Esophagus (tissue), 2 donors: ENCODE results near the gene TMEM72. TPM values are rescaled to one million over a fixed set of nuclear protein-coding genes. Genes with fewer than 3 reads are reported as not detected.

Experiments
- H3K27ac ChIP-seq, 2 donors: one replicate each; pipeline ENCODE4 v1.5.1; 2013; ENCODE audit warnings: low read depth in 2 of 2, mild to moderate bottlenecking in 2 of 2, inconsistent platforms in 1 of 2, low read length in 1 of 2, moderate library complexity in 1 of 2
- H3K27me3 ChIP-seq, 2 donors: one replicate each; pipeline ENCODE4 v1.6.1; 2013; ENCODE audit warnings: low read length in 2 of 2, control low read depth in 1 of 2, mild to moderate bottlenecking in 1 of 2; ENCODE audit not compliant: insufficient read depth in 2 of 2, control insufficient read depth in 1 of 2
- H3K36me3 ChIP-seq, 2 donors: one replicate each; pipeline ENCODE4 v1.6.1; 2013; ENCODE audit warnings: low read length in 1 of 2; ENCODE audit not compliant: control insufficient read depth in 2 of 2, insufficient read depth in 2 of 2
- H3K4me1 ChIP-seq, 2 donors: one replicate each; pipeline ENCODE4 v1.6.1; 2013; ENCODE audit warnings: low read length in 1 of 2; ENCODE audit not compliant: control insufficient read depth in 2 of 2, insufficient read depth in 2 of 2
- H3K4me3 ChIP-seq, 2 donors: one replicate each; pipeline ENCODE4 v1.5.1; 2013; ENCODE audit warnings: low read length in 2 of 2, mild to moderate bottlenecking in 2 of 2, low read depth in 1 of 2, moderate library complexity in 1 of 2
- H3K9me3 ChIP-seq, 2 donors: one replicate each; pipeline ENCODE4 v1.6.1; 2013; ENCODE audit warnings: mild to moderate bottlenecking in 2 of 2, low read depth in 1 of 2, low read length in 1 of 2, moderate library complexity in 1 of 2; ENCODE audit not compliant: control insufficient read depth in 2 of 2, insufficient read depth in 1 of 2
- WGBS, 2 donors: extraction: QIAGEN DNeasy Blood & Tissue Kit; methylation state at CpG; one replicate each; pipeline ENCODE4 v1.1.7; 2013; 5-methylcytosine and 5-hydroxymethylcytosine counted together
- polyA plus RNA-seq, 2 donors: library from polyadenylated mRNA; stranded (reverse); fragments of 200-250 nt; gene quantifications; one replicate each; pipeline ENCODE4 v1.2.3, GENCODE V29; 2013
- donor health status: healthy with polysubstance abuse.
- donor health status: Bipolar disorder and iron deficiency.

Gene TMEM72
- polyA plus RNA-seq, 2 donors: not detected

GRCh38 chr10:44929356-44930255 is 18.5 kb downstream of the TMEM72 start:
- no peak overlapping the region for H3K27ac ChIP-seq
- no peaks in the 10 kb centered on the region for H3K36me3 ChIP-seq
- no peak overlapping the region for H3K4me3 ChIP-seq
- no peaks in the 10 kb centered on the region for H3K27me3 ChIP-seq
- WGBS, 2 donors: 77 to 78% methylated on average over 8 of the region's 8 CpGs
- H3K9me3 ChIP-seq: no peaks in the 10 kb centered on the region
- peaks cover 2% of the 10 kb centered on the region in 2 donors for H3K4me1 ChIP-seq

- WGBS, 2 donors: 80% methylated on average over 4 of the region's 4 CpGs
- Histone ChIP-seq H3K4me1 (peaks cover 2 to 7% of the 10 kb centered on the region in 2 donors), H3K27ac (no peak overlapping the region), H3K27me3 (no peaks in the 10 kb centered on the region), H3K4me3 (no peak overlapping the region), H3K9me3 (no peaks in the 10 kb centered on the region), H3K36me3 (no peaks in the 10 kb centered on the region)
These were observed 19.9 kb downstream of the TMEM72 start for GRCh38 chr10:44930904-44931620.

GRCh38 chr10:44931621-44932516 is 20.7 kb downstream of the TMEM72 start:
- Histone ChIP-seq H3K4me3 (no peak overlapping the region), H3K27me3 (no peaks in the 10 kb centered on the region), H3K4me1 (peaks cover 2 to 5% of the 10 kb centered on the region in 2 donors), H3K36me3 (no peaks in the 10 kb centered on the region), H3K9me3 (no peaks in the 10 kb centered on the region), H3K27ac (no peak overlapping the region)
- WGBS, 2 donors: 82 to 85% methylated on average over 10 of the region's 10 CpGs

GRCh38 chr10:44932517-44933450 is 21.6 kb downstream of the TMEM72 start:
- H3K27ac ChIP-seq: no peak overlapping the region
- H3K36me3 ChIP-seq: no peaks in the 10 kb centered on the region
- H3K4me1 ChIP-seq: peaks cover 2 to 4% of the 10 kb centered on the region in 2 donors
- no peaks in the 10 kb centered on the region for H3K27me3 ChIP-seq
- H3K4me3 ChIP-seq: no peak overlapping the region
- no peaks in the 10 kb centered on the region for H3K9me3 ChIP-seq
- WGBS, 2 donors: 45 to 49% methylated on average over 10 of the region's 10 CpGs

GRCh38 chr10:44933451-44934321 is 22.5 kb downstream of the TMEM72 start:
- Histone ChIP-seq H3K27ac (no peak overlapping the region), H3K9me3 (no peaks in the 10 kb centered on the region), H3K27me3 (no peaks in the 10 kb centered on the region), H3K36me3 (no peaks in the 10 kb centered on the region), H3K4me1 (peaks cover 2 to 4% of the 10 kb centered on the region in 2 donors), H3K4me3 (no peak overlapping the region)
- WGBS, 2 donors: 78 to 79% methylated on average over 9 of the region's 9 CpGs

GRCh38 chr10:44934416-44935200 is 23.5 kb downstream of the TMEM72 start:
- no peaks in the 10 kb centered on the region for H3K27me3 ChIP-seq
- no peaks in the 10 kb centered on the region for H3K9me3 ChIP-seq
- WGBS, 2 donors: 84 to 87% methylated on average over 18 of the region's 18 CpGs
- H3K27ac ChIP-seq: no peak overlapping the region
- no peak overlapping the region for H3K4me3 ChIP-seq
- peaks cover 0 to 4% of the 10 kb centered on the region in 2 donors for H3K4me1 ChIP-seq
- no peaks in the 10 kb centered on the region for H3K36me3 ChIP-seq

- Histone ChIP-seq H3K4me1 (peaks cover 0 to 4% of the 10 kb centered on the region in 2 donors), H3K4me3 (no peak overlapping the region), H3K9me3 (no peaks in the 10 kb centered on the region), H3K36me3 (no peaks in the 10 kb centered on the region), H3K27ac (no peak overlapping the region), H3K27me3 (no peaks in the 10 kb centered on the region)
- 50 to 55% methylated on average over 9 of the region's 9 CpGs for WGBS, 2 donors
These were observed 24.2 kb downstream of the TMEM72 start for GRCh38 chr10:44935201-44935965.
